ENCODE measurements around the gene RSBN1. TPM values are rescaled to one million over a fixed set of nuclear protein-coding genes. Genes with fewer than 3 reads are reported as not detected.

Gene RSBN1
- total and polyA plus RNA-seq, 10 of the 15 experiments (the other 5 are each of a cell fraction or from before 2014, with no cell fraction given), result 2.9 to 26.8 (median 11.5) TPM

DNA sequence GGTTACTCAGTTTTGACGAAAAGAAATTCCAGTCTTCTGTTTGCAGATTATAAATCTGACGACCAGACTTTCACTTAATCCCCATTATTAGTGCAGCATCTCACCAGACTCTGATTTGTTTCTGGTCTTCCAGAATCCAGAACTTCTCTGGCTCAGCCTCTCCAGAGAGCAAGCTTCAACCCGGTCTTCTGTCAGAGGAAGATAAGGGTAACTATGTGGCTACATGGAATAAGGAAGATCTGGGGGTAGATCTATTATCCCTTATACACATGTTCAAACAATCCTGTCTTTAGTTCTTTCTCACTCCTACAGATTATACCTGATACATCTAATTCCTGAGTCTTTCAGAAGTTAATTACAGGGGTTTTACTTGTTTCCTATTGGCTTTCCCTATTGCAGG is 62.9 kb downstream of the RSBN1 start:
- ChIA-PET RAD21 (ENCODE audit: unreplicated experiment) (no interaction called here), SMC1A (ENCODE audit: uncharacterized antibody, unreplicated experiment) (no interaction called here), CTCF (no interaction called here), POLR2A (no interaction called here)
- Histone ChIP-seq H3K4me2 (ENCODE audit: control insufficient read depth, insufficient read depth) (no peak overlapping the region), H3K27me3 (replicated peaks in 1 of 2; ENCODE audit: control insufficient read depth in 2 of 2, insufficient read depth in 2 of 2, low read length in 1 of 2) (no peaks in the 10 kb centered on the region), H3K9me3 (replicated peaks; ENCODE audit: control insufficient read depth, insufficient read depth, low read length) (no peaks in the 10 kb centered on the region), H3K79me2 (ENCODE audit: control insufficient read depth, insufficient read depth, low read length) (no peaks in the 10 kb centered on the region; the same call in 1 of the 2 replicates), H3K9ac (ENCODE audit: control insufficient read depth, insufficient read depth, low read length) (no peak overlapping the region), H4K20me1 (ENCODE audit: control insufficient read depth, insufficient read depth) (no peaks in the 10 kb centered on the region), H2AFZ (ENCODE audit: control insufficient read depth, low read depth, low read length) (no peak overlapping the region), H3K27ac (ENCODE audit: control insufficient read depth, insufficient read depth) (no peak overlapping the region), H3K4me1 (ENCODE audit: control insufficient read depth, insufficient read depth, low read length) (peaks cover 4% of the 10 kb centered on the region; the same call in 1 of the 2 replicates), H3K36me3 (ENCODE audit: control insufficient read depth in 2 of 2, insufficient read depth in 2 of 2, low read length in 1 of 2) (peaks cover 0 to 6% of the 10 kb centered on the region in 2 experiments; a peak in 2 of 4 replicates), H3K4me3 (no peak overlapping the region)
- TF ChIP-seq JUND (IDR thresholded peaks at IDR 0.05; ENCODE audit: low read depth, low read length) (no peak), TBL1XR1 (IDR thresholded peaks at IDR 0.05; ENCODE audit: low read depth, low read length) (no peak), FOXK2 (IDR thresholded peaks at IDR 0.05) (no peak), USF1 (IDR thresholded peaks at IDR 0.05; ENCODE audit: borderline replicate concordance, extremely low read length, insufficient read depth, low read depth, low read length) (no peak), PBX3 (IDR thresholded peaks at IDR 0.05; ENCODE audit: insufficient replicate concordance, low read depth, low read length) (no peak), YY1 (IDR thresholded peaks at IDR 0.05; ENCODE audit: low read depth, low read length) (no peak)
- 78% methylated on average over 3 of the region's 3 CpGs for WGBS (ENCODE audit: insufficient coverage, insufficient replicate concordance, low lambda C conversion rate, missing lambda C conversion rate)
- ATAC-seq, result no peak
- no TSS peak for BruUV-seq (replicated peaks)
- in situ Hi-C loops (cut with MboI), result no loop called here
- no peak for FAIRE-seq
- intact Hi-C loops (cut with micrococcal nuclease; ENCODE audit: unreplicated experiment), result no loop called here
- DNase-seq (ENCODE audit: low read depth, low spot score), result no peak

Measured in GM12878 (cell line).